Measurements from ENCODE around the gene MINDY2.

DNA sequence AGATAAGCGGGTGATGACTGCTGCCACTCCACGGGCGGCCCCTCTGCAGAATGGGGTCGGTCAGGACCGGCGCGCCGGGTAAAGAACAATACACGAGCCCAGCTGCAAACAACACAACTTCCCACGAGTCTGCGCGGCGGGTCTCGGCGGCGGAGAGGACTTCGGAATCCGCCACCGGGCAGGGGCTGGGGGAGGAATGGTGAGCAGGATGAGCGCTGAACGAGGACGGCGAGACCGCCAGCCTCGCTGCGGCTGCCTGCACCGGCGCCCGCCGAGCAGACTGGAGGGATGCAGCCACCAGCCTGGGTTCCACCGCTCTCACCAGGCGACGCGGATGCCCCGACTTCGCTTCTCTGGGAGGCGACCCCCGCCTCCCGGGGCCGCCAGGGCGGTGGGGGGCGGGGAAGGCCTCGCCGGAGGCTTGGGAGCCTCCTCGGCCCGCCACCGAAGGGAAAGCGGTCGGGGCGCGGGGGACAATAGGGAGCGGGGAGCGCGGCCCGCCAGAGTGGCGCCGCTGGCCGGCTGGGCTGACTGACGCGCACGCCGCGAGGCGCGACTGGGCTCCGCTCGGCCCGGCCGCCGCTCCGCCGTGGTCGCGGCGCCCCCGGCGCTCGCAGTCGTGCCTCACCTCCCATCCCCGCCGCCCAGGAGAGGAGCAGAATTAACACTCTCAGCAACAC is 22.1 kb upstream of the MINDY2 start:
- TF ChIP-seq, protein P1, sequence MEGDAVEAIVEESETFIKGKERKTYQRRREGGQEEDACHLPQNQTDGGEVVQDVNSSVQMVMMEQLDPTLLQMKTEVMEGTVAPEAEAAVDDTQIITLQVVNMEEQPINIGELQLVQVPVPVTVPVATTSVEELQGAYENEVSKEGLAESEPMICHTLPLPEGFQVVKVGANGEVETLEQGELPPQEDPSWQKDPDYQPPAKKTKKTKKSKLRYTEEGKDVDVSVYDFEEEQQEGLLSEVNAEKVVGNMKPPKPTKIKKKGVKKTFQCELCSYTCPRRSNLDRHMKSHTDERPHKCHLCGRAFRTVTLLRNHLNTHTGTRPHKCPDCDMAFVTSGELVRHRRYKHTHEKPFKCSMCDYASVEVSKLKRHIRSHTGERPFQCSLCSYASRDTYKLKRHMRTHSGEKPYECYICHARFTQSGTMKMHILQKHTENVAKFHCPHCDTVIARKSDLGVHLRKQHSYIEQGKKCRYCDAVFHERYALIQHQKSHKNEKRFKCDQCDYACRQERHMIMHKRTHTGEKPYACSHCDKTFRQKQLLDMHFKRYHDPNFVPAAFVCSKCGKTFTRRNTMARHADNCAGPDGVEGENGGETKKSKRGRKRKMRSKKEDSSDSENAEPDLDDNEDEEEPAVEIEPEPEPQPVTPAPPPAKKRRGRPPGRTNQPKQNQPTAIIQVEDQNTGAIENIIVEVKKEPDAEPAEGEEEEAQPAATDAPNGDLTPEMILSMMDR (IDR thresholded peaks at IDR 0.05; ENCODE audit: borderline replicate concordance, extremely low read depth, low read length, poor library complexity, severe bottlenecking) = no peak
- no peak for TF ChIP-seq EZH2 (IDR thresholded peaks at IDR 0.05; ENCODE audit: borderline replicate concordance, low read depth, low read length, severe bottlenecking)
